T47D (cell line): ENCODE data around the gene PLCH1.

Experiments used
- DNase-seq, 2 experiments: peaks; one replicate each; pipeline versions ENCODE4 v3.0.0 to v3.0.0-alpha.2; 2011 to 2012; ENCODE audit warnings: low read depth in 1 of 2, low spot score in 1 of 2
- JUND ChIP-seq: IDR thresholded peaks from 2 replicates; pipeline ENCODE4 v1.6.1; 2012; ENCODE audit warnings: low read depth
- in situ Hi-C: cut with HindIII; loops from 2 replicates; pipeline ENCODE4 v1.10.0; 2016; ENCODE audit warnings: low sequenced_read_pairs, low pct_unique_long_range_greater_than_20kb

PLCH1 gene, protein sequence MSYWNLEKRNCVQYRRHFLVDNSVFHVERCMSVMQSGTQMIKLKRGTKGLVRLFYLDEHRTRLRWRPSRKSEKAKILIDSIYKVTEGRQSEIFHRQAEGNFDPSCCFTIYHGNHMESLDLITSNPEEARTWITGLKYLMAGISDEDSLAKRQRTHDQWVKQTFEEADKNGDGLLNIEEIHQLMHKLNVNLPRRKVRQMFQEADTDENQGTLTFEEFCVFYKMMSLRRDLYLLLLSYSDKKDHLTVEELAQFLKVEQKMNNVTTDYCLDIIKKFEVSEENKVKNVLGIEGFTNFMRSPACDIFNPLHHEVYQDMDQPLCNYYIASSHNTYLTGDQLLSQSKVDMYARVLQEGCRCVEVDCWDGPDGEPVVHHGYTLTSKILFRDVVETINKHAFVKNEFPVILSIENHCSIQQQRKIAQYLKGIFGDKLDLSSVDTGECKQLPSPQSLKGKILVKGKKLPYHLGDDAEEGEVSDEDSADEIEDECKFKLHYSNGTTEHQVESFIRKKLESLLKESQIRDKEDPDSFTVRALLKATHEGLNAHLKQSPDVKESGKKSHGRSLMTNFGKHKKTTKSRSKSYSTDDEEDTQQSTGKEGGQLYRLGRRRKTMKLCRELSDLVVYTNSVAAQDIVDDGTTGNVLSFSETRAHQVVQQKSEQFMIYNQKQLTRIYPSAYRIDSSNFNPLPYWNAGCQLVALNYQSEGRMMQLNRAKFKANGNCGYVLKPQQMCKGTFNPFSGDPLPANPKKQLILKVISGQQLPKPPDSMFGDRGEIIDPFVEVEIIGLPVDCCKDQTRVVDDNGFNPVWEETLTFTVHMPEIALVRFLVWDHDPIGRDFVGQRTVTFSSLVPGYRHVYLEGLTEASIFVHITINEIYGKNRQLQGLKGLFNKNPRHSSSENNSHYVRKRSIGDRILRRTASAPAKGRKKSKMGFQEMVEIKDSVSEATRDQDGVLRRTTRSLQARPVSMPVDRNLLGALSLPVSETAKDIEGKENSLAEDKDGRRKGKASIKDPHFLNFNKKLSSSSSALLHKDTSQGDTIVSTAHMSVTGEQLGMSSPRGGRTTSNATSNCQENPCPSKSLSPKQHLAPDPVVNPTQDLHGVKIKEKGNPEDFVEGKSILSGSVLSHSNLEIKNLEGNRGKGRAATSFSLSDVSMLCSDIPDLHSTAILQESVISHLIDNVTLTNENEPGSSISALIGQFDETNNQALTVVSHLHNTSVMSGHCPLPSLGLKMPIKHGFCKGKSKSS (N-terminal part only)

DNA sequence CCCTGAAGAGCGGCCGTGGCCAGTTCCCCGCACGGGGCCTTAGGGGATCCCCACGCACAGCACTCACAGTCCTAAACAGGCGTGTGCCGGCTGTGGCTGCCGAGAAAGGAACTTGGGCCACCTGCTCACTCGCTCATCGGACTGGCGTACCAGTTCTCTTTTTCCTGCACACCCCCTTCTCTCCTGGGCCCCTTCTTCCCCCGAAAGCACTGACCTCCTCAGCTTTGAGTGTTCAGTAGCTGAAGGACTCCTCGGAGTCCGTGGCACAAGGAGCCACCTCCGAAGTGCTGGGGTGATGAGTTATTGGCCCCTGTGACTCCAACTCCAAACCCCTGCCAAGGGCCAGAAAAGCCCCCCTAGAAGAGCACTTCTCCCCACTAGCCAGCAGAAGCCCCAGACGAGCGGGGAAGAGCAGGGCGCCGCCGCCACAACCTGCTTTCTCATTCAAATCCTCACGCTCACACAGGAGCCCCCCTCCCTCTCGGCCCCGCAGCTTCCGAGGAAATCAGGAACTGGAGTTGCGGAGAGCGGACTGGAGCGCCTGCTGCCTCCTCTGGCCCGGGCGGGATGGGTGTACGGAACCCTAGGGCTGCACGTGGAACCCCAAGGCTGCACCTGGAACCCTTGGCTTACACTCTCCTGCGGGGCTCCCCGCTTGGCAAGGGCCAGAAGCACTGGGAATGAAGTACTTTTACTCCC lies at the start of gene PLCH1:
Gene PLCH1 (minus strand): TSS at position 446 of the 699 bp plus-strand sequence. CDS start 40,847 bp downstream, outside the sequence.
- no peak for TF ChIP-seq JUND
- peak; percentile 78 to 93 for DNase-seq
- in situ Hi-C loops, result no loop called here

GRCh38 chr3:155792532-155792931 lies 47.7 kb upstream of the PLCH1 start:
- in situ Hi-C loops, result no loop called here
- DNase-seq, result no peak
- no peak for TF ChIP-seq JUND

DNA sequence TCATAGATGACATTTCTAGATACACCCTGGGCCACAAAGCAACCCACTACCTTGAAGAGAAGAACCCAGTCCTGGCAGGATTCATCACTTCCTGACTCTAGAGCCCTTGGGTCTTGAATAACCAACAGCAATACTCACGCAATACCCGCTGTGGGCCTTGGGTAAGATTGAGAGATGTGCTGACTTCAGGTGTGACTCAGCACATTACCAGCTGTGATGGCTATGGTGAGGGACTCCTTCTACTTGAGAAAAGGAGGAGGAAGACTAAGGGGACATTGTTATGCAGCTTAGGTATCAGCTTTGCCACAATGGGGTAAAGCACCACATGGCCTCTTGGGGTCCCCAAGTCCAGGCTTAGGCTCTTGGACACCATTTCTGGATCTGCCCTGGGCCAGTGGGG lies 46.3 kb upstream of the PLCH1 start:
- no peak for TF ChIP-seq JUND
- in situ Hi-C loops, result no loop called here
- peak in 1 of 2 experiments; percentile 46 for DNase-seq

DNA sequence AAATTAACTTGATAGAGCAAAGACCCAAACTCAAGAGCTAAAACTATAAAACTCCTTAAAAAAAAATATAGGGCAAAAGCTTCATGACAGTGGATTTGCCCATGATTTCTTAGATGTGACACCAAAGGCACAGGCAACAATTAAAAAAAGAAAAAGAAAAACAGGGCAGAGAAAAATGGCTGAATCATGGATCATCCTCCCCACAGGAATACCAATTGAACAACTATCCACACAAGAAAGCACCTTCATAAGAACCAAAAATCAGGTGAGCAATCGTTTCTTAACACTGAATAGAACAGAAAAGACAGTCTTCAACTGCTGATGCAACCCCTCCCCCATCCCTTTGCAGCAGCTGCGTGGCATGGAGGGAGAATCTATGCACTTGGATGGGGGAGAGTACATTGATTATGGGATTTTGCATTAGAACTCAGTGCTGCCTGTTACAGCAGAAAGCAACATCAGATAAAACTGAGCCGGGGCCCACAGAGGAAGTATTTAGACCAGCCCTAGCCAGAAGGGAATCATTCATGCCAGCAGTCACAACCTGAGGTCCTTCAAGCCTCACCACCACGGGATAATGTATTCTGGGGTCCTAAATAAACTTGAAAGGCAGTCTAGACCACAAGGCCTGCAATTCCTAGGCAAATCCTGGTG lies 45.5 kb upstream of the PLCH1 start:
- in situ Hi-C loops, result no loop called here
- no peak for TF ChIP-seq JUND

DNA sequence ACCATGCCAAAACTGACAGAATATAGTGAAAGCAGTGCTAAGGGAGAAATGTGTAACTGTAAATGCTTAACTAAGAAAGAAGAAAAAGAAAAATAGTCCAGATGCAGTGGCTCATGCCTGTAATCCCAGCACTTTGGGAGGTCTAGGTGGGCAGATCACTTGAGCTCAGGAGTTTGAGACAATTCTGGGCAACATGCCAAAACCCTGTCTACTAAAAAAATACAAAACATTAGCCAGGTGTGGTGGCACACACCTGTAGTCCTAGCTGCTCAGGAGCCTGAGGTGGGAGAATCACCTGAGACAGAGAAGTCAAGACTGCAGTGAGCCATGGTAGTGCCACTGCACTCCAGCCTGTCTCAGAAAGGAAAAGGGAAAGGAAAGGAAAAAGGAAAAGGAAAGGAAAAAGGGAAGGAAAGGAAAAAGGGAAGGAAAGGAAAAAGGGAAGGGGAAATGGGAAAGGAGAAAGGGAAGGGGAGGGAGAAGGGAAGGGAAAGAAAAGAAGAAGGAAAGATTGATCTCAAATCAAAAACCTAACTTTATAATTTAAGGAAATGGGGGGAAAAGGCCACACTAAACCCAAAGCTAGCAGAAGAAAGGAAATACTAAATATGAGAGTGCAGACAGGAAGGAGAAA lies 40.9 kb upstream of the PLCH1 start:
- no peak for TF ChIP-seq JUND
- no peak for DNase-seq
- in situ Hi-C loops, result no loop called here

More for the DNA sequence above, 45.5 kb upstream of the PLCH1 start:
- no peak for DNase-seq

DNA sequence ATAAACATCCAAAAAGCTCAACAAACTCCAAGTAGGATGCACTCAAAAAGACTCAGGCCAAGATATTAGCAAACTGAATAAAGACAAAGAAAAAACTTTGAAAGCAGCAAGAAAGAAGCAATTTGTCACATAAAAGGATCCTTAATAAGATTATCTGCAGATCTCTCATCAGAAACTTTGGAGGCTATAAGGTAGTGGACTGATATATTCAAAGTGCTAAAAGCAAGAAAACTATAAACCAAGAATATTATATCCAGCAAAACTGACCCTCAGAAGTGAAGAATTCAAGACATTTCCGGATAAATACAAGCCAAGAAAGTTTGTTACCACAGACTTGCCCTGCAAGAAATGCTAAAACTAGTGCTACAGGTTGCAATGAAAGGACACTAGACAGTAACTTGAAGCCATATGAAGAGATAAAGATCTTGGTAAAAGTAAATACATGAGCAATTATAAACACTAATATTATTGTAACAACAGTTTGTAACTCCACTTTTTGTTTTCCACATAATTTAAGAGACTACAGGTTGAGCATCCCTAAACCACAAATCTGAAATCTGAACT lies 37.6 kb upstream of the PLCH1 start:
- DNase-seq, result peak in 1 of 2 experiments; percentile 90
- TF ChIP-seq JUND, result no peak
- in situ Hi-C loops, result no loop called here

DNA sequence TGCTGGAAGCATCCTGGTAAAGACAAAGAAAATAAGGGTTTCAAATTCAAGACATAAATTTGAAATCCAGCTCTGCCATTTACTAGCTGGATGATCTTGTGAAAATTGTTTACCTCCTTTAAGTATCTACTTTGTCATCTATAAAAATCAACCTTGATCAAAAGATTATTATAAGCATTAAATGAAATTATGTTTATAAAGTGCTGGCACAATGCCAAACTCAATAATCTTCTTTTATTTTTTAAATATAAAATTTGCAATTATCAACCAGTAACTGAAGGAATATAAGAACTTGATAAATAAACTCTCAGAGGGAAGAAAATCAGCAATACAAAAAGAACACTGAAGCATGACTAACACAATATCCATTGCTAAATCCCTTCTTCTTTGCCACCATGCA lies 35.4 kb upstream of the PLCH1 start:
- TF ChIP-seq JUND, result no peak
- in situ Hi-C loops, result no loop called here
- DNase-seq, result no peak

GRCh38 chr3:155778462-155778861 lies 33.6 kb upstream of the PLCH1 start:
- no peak for TF ChIP-seq JUND
- no peak for DNase-seq
- in situ Hi-C loops, result no loop called here

GRCh38 chr3:155772801-155773200 lies 27.9 kb upstream of the PLCH1 start:
- in situ Hi-C loops, result no loop called here
- TF ChIP-seq JUND, result no peak

GRCh38 chr3:155771126-155771525 lies 26.3 kb upstream of the PLCH1 start:
- in situ Hi-C loops, result no loop called here
- no peak for DNase-seq
- no peak for TF ChIP-seq JUND

More at GRCh38 chr3:155772801-155773200, 27.9 kb upstream of the PLCH1 start:
- no peak for DNase-seq

DNA sequence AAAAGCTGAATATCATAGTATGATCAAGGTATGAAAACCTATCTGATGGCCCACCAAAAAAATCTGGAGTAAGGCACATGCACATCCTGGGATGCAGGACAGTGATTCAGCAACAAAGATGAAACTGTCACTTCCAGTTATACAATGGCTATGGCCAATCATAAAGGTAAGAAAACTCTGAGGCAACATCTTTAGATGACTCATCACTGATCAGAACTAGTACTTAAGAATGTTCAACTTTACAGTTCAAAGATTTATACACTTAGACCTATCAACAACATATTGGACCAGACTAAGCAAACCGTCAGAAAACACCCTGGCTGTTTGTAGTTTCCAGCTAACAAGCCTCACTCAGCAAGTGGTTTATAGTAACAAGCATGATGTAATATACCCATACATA lies 21.3 kb upstream of the PLCH1 start:
- in situ Hi-C loops, result no loop called here
- TF ChIP-seq JUND, result no peak
- DNase-seq, result no peak
